K562 (cell line): ENCODE measurements around the gene DOK3. TPM values are rescaled to one million over a fixed set of nuclear protein-coding genes. Genes with fewer than 3 reads are reported as not detected.

Source experiments
- CSDE1 ChIP-seq, 2 experiments: fragments of 450-650 bp; IDR thresholded peaks; 2 replicates each; pipeline ENCODE4 v1.6.1; 2016; ENCODE audit warnings: mild to moderate bottlenecking in 1 of 2
- FOXA3 ChIP-seq, 2 experiments: fragments of 450-650 bp in 1 of 2; sonication (generic) in 1 of 2; formaldehyde crosslinking; IDR thresholded peaks in 1 of 2; conservative IDR thresholded peaks in 1 of 2; 2 replicates each; pipeline versions ENCODE4 v1.4.0 to v1.8.0; 2020 to 2022; ENCODE audit warnings: mild to moderate bottlenecking in 2 of 2, missing genetic modification reagents in 1 of 2
- GTF2B ChIP-seq: IDR thresholded peaks from 2 replicates; pipeline ENCODE4 v1.6.1; 2011; ENCODE audit not compliant: insufficient read length; ENCODE audit errors: extremely low read depth
- LEF1 ChIP-seq: fragments of 450-650 bp; IDR thresholded peaks from 2 replicates; pipeline ENCODE4 v1.6.1; 2016; ENCODE audit warnings: mild to moderate bottlenecking
- MECOM ChIP-seq: fragments of 250-450 bp; sonication (Bioruptor Pico); IDR thresholded peaks from 2 replicates; pipeline ENCODE4 v1.8.0; 2022; ENCODE audit warnings: inconsistent platforms
- MTA3 ChIP-seq: fragments of 450-650 bp; formaldehyde crosslinking; IDR thresholded peaks from 2 replicates; pipeline ENCODE4 v1.6.1; 2017; ENCODE audit warnings: mild to moderate bottlenecking, borderline replicate concordance
- NEUROD1 ChIP-seq: fragments of 150-350 bp; IDR thresholded peaks from 2 replicates; pipeline ENCODE4 v1.6.1; 2014; ENCODE audit warnings: borderline replicate concordance, low read length, low read depth; ENCODE audit not compliant: partially characterized antibody
- NFRKB ChIP-seq: fragments of 450-650 bp; IDR thresholded peaks from 2 replicates; pipeline ENCODE4 v1.6.1; 2016; ENCODE audit warnings: low read depth
- PHF8 ChIP-seq: fragments of 200-600 bp; sonication (generic); IDR thresholded peaks from 2 replicates; pipeline ENCODE4 v1.6.1; 2012; ENCODE audit warnings: mixed run types, mild to moderate bottlenecking, inconsistent platforms, low read length, moderate library complexity, borderline replicate concordance
- POLR2A ChIP-seq: fragments of 450-650 bp; conservative IDR thresholded peaks from 2 replicates; pipeline ENCODE4 v1.6.1; 2016
- SIN3A ChIP-seq, 2 experiments: fragments of 150-350 bp in 1 of 2; IDR thresholded peaks; 2 replicates each; pipeline ENCODE4 v1.6.1; 2011 to 2016; ENCODE audit warnings: borderline replicate concordance in 2 of 2, low read depth in 2 of 2, low read length in 2 of 2, mild to moderate bottlenecking in 2 of 2, moderate library complexity in 2 of 2; ENCODE audit not compliant: control insufficient read depth in 1 of 2
- SMARCE1 ChIP-seq: fragments of 450-650 bp; IDR thresholded peaks from 2 replicates; pipeline ENCODE4 v1.7.1; 2016; ENCODE audit warnings: mild to moderate bottlenecking
- SP2 ChIP-seq: IDR thresholded peaks from 2 replicates; pipeline ENCODE4 v1.6.1; 2011; ENCODE audit warnings: mild to moderate bottlenecking, low read depth, low read length, moderate library complexity; ENCODE audit not compliant: poor library complexity, severe bottlenecking; ENCODE audit errors: extremely low read depth
- TFE3 ChIP-seq: fragments of 450-650 bp; formaldehyde crosslinking; IDR thresholded peaks from 2 replicates; pipeline ENCODE4 v1.4.0; 2020; ENCODE audit warnings: mild to moderate bottlenecking, mixed read lengths
- WHSC1 ChIP-seq: IDR thresholded peaks from one replicate; pipeline ENCODE4 v1.6.1; 2012; ENCODE audit warnings: low read length, control low read depth, inconsistent platforms
- ZBTB9 ChIP-seq: fragments of 450-650 bp; formaldehyde crosslinking; IDR thresholded peaks from 2 replicates; pipeline ENCODE4 v1.4.0; 2020; ENCODE audit warnings: mild to moderate bottlenecking, moderate library complexity
- ZNF592 ChIP-seq: fragments of 450-650 bp; IDR thresholded peaks from 2 replicates; pipeline ENCODE4 v1.6.1; 2017; ENCODE audit warnings: antibody characterized with exemption, mild to moderate bottlenecking
- ZNF766 ChIP-seq: fragments of 200-800 bp; sonication (Bioruptor generic); conservative IDR thresholded peaks from 2 replicates; pipeline ENCODE4 v1.6.1; 2016; ENCODE audit warnings: missing genetic modification characterization, missing compliant biosample characterization
- polyA plus RNA-seq, 8 experiments: library from polyadenylated mRNA; depleted of rRNA in 4 of 8; stranded (reverse) in 5 of 8; unstranded in 3 of 8; fragments of >200 nt; fragmentation: Nextera tagmentation in 2 of 8; fragmentation: Illumina TruSeq in 1 of 8; extraction: Ambion mirVana in 2 of 8; extraction: Trizol in 1 of 8; gene quantifications; 2 replicates each; pipeline versions ENCODE4 v1.2.1 to v1.2.3, GENCODE V29; 2011 to 2014; ENCODE audit warnings: inconsistent platforms in 1 of 8, missing spikeins in 1 of 8
- total RNA-seq, 7 experiments: library from RNA; depleted of rRNA in 6 of 7; stranded (reverse); fragments of >200 nt in 6 of 7; fragmentation: Illumina TruSeq in 2 of 7; extraction: Trizol in 2 of 7; gene quantifications; 2 replicates each; pipeline versions ENCODE4 v1.2.1 to v1.2.3, GENCODE V29; 2011 to 2021; ENCODE audit warnings: low replicate concordance in 1 of 7

The DOK3 gene
- total and polyA plus RNA-seq, 9 of the 15 experiments (the other 6 are each of a cell fraction or from before 2014, with no cell fraction given): 1.3 to 23.0 (median 8.0) TPM

- peak; percentile 78 for TF ChIP-seq ZNF592
- TF ChIP-seq NFRKB: no peak
- TF ChIP-seq GTF2B: no peak
- TF ChIP-seq FOXA3 (CRISPR knock-in tag; conservative IDR thresholded peaks at IDR 0.05 in 1 of 2, IDR thresholded peaks at IDR 0.05 in 1 of 2): no peak
- TF ChIP-seq CSDE1 (IDR thresholded peaks at IDR 0.05): no peak
- peak; percentile 75; the same call in 1 of the 2 replicates for TF ChIP-seq ZNF766
- TF ChIP-seq MECOM (CRISPR knock-in tag): 0 out of 2 replicates have a peak, but pooled peaks have one; percentile 10
- 0 out of 4 replicates have a peak, but pooled peaks of 1 of the 2 experiments have one; percentile 53 for TF ChIP-seq SIN3A (IDR thresholded peaks at IDR 0.05; ENCODE audit: borderline replicate concordance in 2 of 2, control insufficient read depth in 1 of 2, low read depth in 2 of 2, low read length in 2 of 2)
- TF ChIP-seq WHSC1: no peak
- TF ChIP-seq TFE3: peak; percentile 99
- peak; percentile 25; the same call in 1 of the 2 replicates for TF ChIP-seq ZBTB9 (CRISPR knock-in tag)
- no peak for TF ChIP-seq NEUROD1
- peak; percentile 71; the same call in 1 of the 2 replicates for TF ChIP-seq LEF1
- peak; percentile 10; the same call in 1 of the 2 replicates for TF ChIP-seq PHF8
- TF ChIP-seq MTA3: peak; percentile 66; the same call in 1 of the 2 replicates
- peak; percentile 57 for TF ChIP-seq SMARCE1
- TF ChIP-seq POLR2A: peak; percentile 50; the same call in 1 of the 2 replicates
- no peak for TF ChIP-seq SP2
These were observed 47.5 kb upstream of the DOK3 start (continued) for GRCh38 chr5:177557041-177557647.
